GM18511 (cell line): ENCODE measurements around the gene AZI2.
A peak's percentile ranks its signal among the peaks of the same experiment; 100 is the strongest.

ENCODE experiments used
- ATAC-seq: cut with Tn5 transposase; IDR thresholded peaks from one replicate; pipeline ENCODE4 v1.9.1; 2021; ENCODE audit warnings: mild to moderate bottlenecking, moderate library complexity; ENCODE audit not compliant: unreplicated experiment

Gene AZI2

GRCh38 chr3:28308196-28308595 is 40.4 kb downstream of the AZI2 start:
- ATAC-seq = no peak

- no peak for ATAC-seq
Measured at GRCh38 chr3:28301688-28302087, 46.9 kb downstream of the AZI2 start.

- ATAC-seq = no peak
Measured at GRCh38 chr3:28300345-28300962, 48.2 kb downstream of the AZI2 start.

GRCh38 chr3:28299705-28300104 is 48.9 kb downstream of the AZI2 start:
- no peak for ATAC-seq

- ATAC-seq = no peak
Measured at GRCh38 chr3:28295898-28296490, 52.6 kb downstream of the AZI2 start.

GRCh38 chr3:28294667-28295413 is 53.8 kb downstream of the AZI2 start:
- ATAC-seq = no peak

GRCh38 chr3:28292622-28293021 is 56.0 kb downstream of the AZI2 start:
- ATAC-seq = no peak

GRCh38 chr3:28291577-28291976 is 57.0 kb downstream of the AZI2 start:
- no peak for ATAC-seq

GRCh38 chr3:28290863-28291300 is 57.7 kb downstream of the AZI2 start:
- ATAC-seq = no peak

- no peak for ATAC-seq
Measured at GRCh38 chr3:28287046-28287445, 61.6 kb downstream of the AZI2 start.

- peak; percentile 94 for ATAC-seq
Measured at GRCh38 chr3:28286595-28286994, 62.0 kb downstream of the AZI2 start.

GRCh38 chr3:28280781-28281180 is 67.8 kb downstream of the AZI2 start:
- ATAC-seq = no peak

- no peak for ATAC-seq
Measured at GRCh38 chr3:28279770-28280169, 68.9 kb downstream of the AZI2 start.

GRCh38 chr3:28278918-28279317 is 69.7 kb downstream of the AZI2 start:
- no peak for ATAC-seq

GRCh38 chr3:28273837-28274236 is 74.8 kb downstream of the AZI2 start:
- no peak for ATAC-seq
